HG02759 (cell line): ENCODE results near the gene PPP1CA.

ENCODE experiments used
- ATAC-seq: cut with Tn5 transposase; IDR thresholded peaks from one replicate; pipeline ENCODE4 v1.9.1; 2021; ENCODE audit warnings: mild to moderate bottlenecking, moderate library complexity; ENCODE audit not compliant: unreplicated experiment

PPP1CA gene

GRCh38 chr11:67418476-67419281, 17.0 kb upstream of the PPP1CA start:
- ATAC-seq = no peak

- no peak for ATAC-seq
Measured at GRCh38 chr11:67417425-67417824, 15.8 kb upstream of the PPP1CA start.

DNA sequence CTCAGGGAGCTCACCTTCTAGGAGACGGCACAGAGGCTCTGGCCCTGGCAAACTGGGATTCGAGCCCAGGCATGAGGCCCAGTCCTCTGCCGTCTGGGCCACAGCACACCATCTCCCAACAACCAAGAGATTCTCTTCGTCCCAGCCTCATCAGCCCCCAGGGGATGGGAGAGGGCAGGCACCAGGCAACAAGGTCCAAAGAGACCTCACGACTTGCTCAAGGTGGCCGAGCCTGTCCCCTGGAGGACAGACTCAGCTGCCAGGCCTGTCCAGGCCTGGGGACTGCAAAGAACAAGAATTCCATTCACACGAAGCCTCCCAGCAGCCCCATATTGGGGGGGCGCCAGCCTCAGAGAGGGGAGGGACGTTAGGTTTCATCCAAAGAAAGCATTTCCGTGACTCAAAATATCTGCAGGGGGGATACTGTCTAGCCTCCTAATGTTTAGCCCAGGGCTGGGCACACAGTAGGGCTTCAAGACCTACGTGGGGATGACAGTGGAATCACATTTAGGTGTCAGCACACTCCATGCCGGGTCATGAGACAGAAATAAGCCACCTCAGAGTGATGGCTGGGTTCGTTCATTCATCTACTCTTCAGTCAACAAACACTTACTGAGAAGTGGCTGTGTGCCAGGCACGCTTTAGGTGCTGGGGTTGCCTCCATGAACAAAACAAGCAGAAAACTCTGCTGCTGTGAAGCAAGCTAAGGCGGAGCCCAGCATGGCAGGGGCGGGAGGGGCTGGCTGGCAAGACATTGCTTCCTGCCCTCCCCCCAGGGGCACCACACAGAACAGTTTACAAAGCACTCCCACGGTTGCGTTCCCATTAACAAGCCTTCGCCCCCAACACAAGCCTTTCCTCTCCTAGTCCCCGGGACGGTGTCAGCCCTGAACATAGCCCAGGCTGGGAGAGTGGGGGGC, 15.0 kb upstream of the PPP1CA start:
- no peak for ATAC-seq

- ATAC-seq = no peak
Measured at GRCh38 chr11:67415501-67416304, 14.0 kb upstream of the PPP1CA start, which contains the start of gene CARNS1. TSS of gene CARNS1 (plus strand) at chr11:67415678. CDS start at chr11:67416200, 522 bp downstream.

GRCh38 chr11:67413266-67413849, 11.7 kb upstream of the PPP1CA start:
- no peak for ATAC-seq

DNA sequence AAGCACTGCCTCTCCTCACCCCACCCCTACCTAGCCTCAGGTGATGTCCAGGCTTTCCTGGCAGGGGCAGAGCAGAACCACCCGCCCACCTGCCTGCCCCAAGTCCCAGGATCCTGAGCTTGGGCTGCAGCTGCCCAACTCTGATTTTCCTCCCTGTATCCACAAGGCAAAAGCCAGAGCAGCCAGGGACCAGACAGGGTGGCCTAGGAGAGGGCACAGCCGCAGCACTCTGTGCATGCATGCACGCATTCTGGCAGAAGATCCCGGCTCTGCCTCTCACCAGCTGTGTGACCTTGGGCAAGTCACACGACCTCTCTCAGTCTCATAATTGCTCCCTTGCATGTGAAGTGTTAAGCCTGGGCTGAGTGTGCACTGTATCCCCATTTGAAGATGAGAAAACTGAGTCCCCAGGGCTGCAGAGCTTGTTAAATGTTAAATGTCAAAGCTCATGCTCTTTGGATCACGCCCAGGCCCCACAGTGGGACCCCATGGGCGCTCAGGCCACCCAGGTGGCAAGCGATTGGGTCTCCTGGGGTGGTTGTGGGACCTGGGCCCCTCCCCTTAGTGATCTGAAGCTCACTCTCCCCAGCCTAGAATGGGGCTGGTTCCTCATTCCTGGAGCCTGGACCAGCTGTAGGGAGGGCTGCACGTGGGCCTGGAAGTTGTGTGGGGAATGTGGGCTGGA, 11.0 kb upstream of the PPP1CA start:
- ATAC-seq = no peak

DNA sequence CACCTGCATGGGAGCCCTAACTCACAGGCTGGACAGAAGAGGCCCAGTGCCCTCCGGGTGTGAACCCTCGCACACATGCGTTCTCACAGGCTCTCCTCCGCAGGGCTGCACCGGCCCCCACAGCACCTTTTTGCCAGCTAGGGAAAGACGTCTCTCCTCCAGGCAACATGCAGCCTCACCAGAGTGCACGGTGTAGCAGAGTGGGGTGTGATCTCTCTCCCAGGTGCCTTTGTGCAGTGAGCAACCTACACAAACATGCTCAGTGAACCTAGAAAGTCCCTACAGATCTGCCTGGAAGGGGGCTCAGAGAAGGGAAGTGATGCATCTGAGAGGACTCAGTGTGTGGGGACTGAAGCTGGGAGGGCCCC, 10.1 kb upstream of the PPP1CA start:
- ATAC-seq = no peak

DNA sequence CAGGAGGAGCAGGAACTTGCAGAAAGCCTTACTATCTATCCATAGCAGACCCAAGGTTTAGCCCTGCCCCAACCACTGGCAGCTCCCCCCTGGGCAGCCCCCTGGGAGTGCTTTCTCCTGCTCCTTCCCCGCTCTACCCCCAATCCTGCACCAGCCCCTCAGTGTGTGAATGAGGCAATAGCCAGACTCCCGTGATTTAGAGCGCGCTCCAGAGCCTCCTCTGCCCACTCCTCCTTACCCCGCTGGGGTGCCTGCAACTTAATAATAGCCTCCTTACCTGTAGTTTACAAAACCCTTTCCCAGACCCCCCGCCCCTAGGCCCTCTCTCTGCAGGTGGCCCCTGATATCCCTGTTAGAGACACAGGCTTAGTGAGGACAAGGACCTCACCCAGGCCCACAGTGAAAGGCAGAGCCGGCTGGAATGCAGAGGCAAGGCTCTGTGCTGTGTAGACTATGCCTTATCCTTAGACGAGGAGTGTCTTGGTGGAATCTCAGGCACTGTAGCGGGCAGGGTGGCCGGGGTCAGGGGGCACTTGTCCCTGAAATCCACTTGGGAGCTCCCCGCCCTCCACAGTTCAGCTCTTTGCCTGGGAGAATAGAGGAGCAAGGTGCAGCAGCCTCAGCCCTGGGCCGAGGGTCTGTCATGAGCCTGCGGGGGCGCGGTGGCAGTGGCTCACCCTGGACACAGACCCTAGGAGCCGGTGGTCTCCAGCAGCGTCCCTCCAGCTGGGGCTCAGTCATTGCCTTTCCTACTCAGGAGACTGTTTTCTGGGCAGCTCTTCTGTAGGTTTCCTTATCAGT, 9.5 kb upstream of the PPP1CA start:
- ATAC-seq = no peak

DNA sequence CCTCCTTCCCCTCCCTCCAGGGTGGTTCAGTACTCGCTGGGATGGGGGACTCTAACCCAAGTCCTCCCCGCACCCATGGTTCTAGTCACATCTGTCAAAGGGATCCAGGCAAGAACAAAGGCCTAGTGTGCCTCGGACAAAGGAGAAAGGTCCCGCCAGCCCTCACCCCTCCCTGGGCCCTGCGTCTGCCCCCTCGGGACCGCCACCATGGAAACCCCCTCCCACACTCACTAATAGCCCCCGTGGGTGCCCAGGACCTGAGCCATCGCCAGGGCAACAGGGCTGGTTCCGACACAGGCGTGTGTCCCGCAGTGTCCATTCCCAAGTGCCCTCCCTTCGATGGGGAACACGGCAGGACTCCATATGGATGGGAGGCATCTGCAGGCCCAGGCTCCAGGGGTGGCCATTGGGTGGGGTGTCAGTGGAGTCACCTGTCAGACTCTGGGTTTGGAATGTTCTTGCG, 8.7 kb upstream of the PPP1CA start:
- no peak for ATAC-seq

- peak; percentile 1 for ATAC-seq
Measured at GRCh38 chr11:67409781-67410368, 8.2 kb upstream of the PPP1CA start.

GRCh38 chr11:67409261-67409666, 7.6 kb upstream of the PPP1CA start:
- ATAC-seq = peak; percentile 68

DNA sequence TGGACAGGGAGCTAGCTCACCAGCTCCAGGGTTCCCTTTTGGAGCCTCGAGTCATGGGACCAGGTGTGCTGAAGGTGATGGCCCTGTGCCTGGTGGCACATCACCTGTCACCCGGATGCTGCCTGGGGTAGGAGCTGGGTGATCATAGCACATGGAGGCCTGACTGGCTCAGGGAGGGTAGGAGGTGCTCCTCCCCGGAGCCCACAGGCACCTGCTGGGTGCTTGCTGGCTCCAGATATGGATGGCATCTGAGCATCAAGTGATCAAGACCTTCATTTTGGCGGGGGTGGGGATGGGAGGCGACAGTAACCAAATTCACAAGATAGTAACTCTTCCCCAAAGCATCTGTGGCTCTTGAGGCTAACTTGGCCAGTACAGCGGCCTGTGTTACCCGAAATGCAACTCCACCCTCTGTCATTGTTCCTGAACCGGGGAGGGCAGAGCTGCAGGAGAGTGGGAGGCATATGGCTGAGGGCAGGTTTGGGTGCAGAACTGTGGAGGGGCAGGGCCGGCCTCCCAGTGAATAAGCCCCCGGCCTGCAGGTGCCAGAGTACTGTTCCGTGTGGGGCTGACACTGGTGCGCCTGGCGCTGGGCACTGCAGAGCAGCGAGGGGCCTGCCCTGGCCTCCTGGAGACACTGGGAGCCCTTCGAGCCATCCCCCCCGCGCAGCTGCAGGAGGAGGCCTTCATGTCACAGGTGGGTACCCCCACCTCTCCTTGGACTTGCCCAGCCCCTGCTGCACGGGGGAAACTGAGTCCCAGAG, 7.0 kb upstream of the PPP1CA start:
- no peak for ATAC-seq

GRCh38 chr11:67407688-67408163, 6.1 kb upstream of the PPP1CA start:
- ATAC-seq = no peak

GRCh38 chr11:67406969-67407687, 5.5 kb upstream of the PPP1CA start:
- no peak for ATAC-seq

GRCh38 chr11:67406420-67406968, 4.8 kb upstream of the PPP1CA start:
- no peak for ATAC-seq

- no peak for ATAC-seq
Measured at GRCh38 chr11:67405688-67406339, 4.2 kb upstream of the PPP1CA start.
